HepG2 (cell line): ENCODE measurements around the gene C9orf50. TPM values are rescaled to one million over a fixed set of nuclear protein-coding genes. Genes with fewer than 3 reads are reported as not detected.
A peak's percentile ranks its signal among the peaks of the same experiment; 100 is the strongest.

Experiments
- ADNP ChIP-seq: sonication (generic); formaldehyde crosslinking; IDR thresholded peaks from 2 replicates; pipeline ENCODE4 v1.4.0; 2020; ENCODE audit warnings: missing genetic modification reagents
- AKNA ChIP-seq: sonication (generic); formaldehyde crosslinking; IDR thresholded peaks from 2 replicates; pipeline ENCODE4 v1.4.0; 2020; ENCODE audit warnings: missing genetic modification reagents, borderline replicate concordance
- EHMT2 ChIP-seq: fragments of 200-600 bp; sonication (generic); IDR thresholded peaks from 2 replicates; pipeline ENCODE4 v1.7.0; 2017; ENCODE audit warnings: antibody characterized with exemption, low read depth, low read length, borderline replicate concordance
- FOXK1 ChIP-seq: sonication (generic); formaldehyde crosslinking; IDR thresholded peaks from 2 replicates; pipeline ENCODE4 v1.4.0; 2020; ENCODE audit warnings: low read depth, missing genetic modification reagents, borderline replicate concordance
- GABPB1 ChIP-seq: IDR thresholded peaks from 2 replicates; pipeline ENCODE4 v1.6.1; 2016; ENCODE audit warnings: mild to moderate bottlenecking, missing genetic modification reagents, moderate library complexity, missing compliant biosample characterization
- IKZF5 ChIP-seq: IDR thresholded peaks from 2 replicates; pipeline ENCODE4 v1.6.1; 2018; ENCODE audit warnings: missing genetic modification reagents, mild to moderate bottlenecking, missing compliant biosample characterization
- MAX ChIP-seq: IDR thresholded peaks from 2 replicates; pipeline ENCODE4 v1.6.1; 2012; ENCODE audit warnings: inconsistent platforms
- PRPF4 ChIP-seq: fragments of 200-400 bp; formaldehyde crosslinking; IDR thresholded peaks from 2 replicates; pipeline ENCODE4 v1.6.1; 2016; ENCODE audit warnings: low read length, low read depth; ENCODE audit not compliant: poor library complexity, severe bottlenecking
- SIN3B ChIP-seq: fragments of 150-350 bp; IDR thresholded peaks from 2 replicates; pipeline ENCODE4 v1.6.1; 2014; ENCODE audit warnings: low read length
- SMAD3 ChIP-seq: sonication (generic); formaldehyde crosslinking; IDR thresholded peaks from 2 replicates; pipeline ENCODE4 v1.4.0; 2020; ENCODE audit warnings: missing genetic modification reagents
- STAT5B ChIP-seq: sonication (generic); formaldehyde crosslinking; IDR thresholded peaks from 2 replicates; pipeline ENCODE4 v1.4.0; 2020; ENCODE audit warnings: missing genetic modification reagents
- TEAD2 ChIP-seq: sonication (generic); formaldehyde crosslinking; IDR thresholded peaks from 2 replicates; pipeline ENCODE4 v1.9.0; 2021; ENCODE audit warnings: missing genetic modification reagents
- WIZ ChIP-seq: sonication (generic); formaldehyde crosslinking; IDR thresholded peaks from 2 replicates; pipeline ENCODE4 v1.5.1; 2020; ENCODE audit warnings: mild to moderate bottlenecking, missing genetic modification reagents
- ZBTB46 ChIP-seq: sonication (generic); formaldehyde crosslinking; IDR thresholded peaks from 2 replicates; pipeline ENCODE4 v1.4.0; 2020; ENCODE audit warnings: mild to moderate bottlenecking, missing genetic modification reagents, borderline replicate concordance
- ZNF12 ChIP-seq: sonication (generic); formaldehyde crosslinking; IDR thresholded peaks from 2 replicates; pipeline ENCODE4 v1.5.0; 2020; ENCODE audit warnings: missing genetic modification reagents
- ZNF703 ChIP-seq: sonication (generic); formaldehyde crosslinking; IDR thresholded peaks from 2 replicates; pipeline ENCODE4 v1.5.1; 2020; ENCODE audit warnings: missing genetic modification reagents, mild to moderate bottlenecking, moderate library complexity, borderline replicate concordance
- ZNF75D ChIP-seq: sonication (generic); formaldehyde crosslinking; IDR thresholded peaks from 2 replicates; pipeline ENCODE4 v1.8.1; 2023; ENCODE audit warnings: missing genetic modification reagents, mild to moderate bottlenecking, borderline replicate concordance
- polyA plus RNA-seq, 8 experiments: library from polyadenylated mRNA; depleted of rRNA in 3 of 8; stranded (reverse) in 7 of 8; unstranded in 1 of 8; fragments of >200 nt; fragmentation: Illumina TruSeq in 4 of 8; extraction: Trizol in 4 of 8; gene quantifications; 2 replicates each; pipeline versions ENCODE4 v1.2.1 to v1.2.3, GENCODE V29; 2011 to 2016; ENCODE audit warnings: low read depth in 4 of 8, missing spikeins in 1 of 8, mixed read lengths in 1 of 8; ENCODE audit not compliant: insufficient read depth in 1 of 8
- total RNA-seq, 5 experiments: library from RNA; depleted of rRNA; stranded (reverse); fragments of >200 nt; fragmentation: Illumina TruSeq; extraction: Trizol; gene quantifications; 2 replicates each; pipeline ENCODE4 v1.2.3, GENCODE V29; 2016; ENCODE audit warnings: low read depth in 1 of 5
- TF ChIP-seq, protein P1 (sequence below): sonication (generic); formaldehyde crosslinking; IDR thresholded peaks from 2 replicates; pipeline ENCODE4 v1.4.0; 2020; ENCODE audit warnings: missing genetic modification reagents, borderline replicate concordance

Gene C9orf50
- total and polyA plus RNA-seq, 2 of the 13 experiments (the other 11 are each of a cell fraction or from before 2014, with no cell fraction given), result not detected

GRCh38 chr9:129626079-129626624, 5.3 kb upstream of the C9orf50 start, which contains the start of gene NTMT1 (continued):
- TF ChIP-seq FOXK1 (peak; percentile 49; the same call in 1 of the 2 replicates), SMAD3 (no peak), GABPB1 (CRISPR knock-in tag) (peak; percentile 96), ZNF703 (no peak), EHMT2 (no peak), ZNF75D (CRISPR knock-in tag) (no peak), WIZ (CRISPR knock-in tag) (peak; percentile 16; the same call in 1 of the 2 replicates), IKZF5 (CRISPR knock-in tag) (0 out of 2 replicates have a peak, but pooled peaks have one; percentile 13), MAX (peak; percentile 95), ZNF12 (no peak), ADNP (no peak), TEAD2 (CRISPR knock-in tag) (no peak), AKNA (CRISPR knock-in tag) (0 out of 2 replicates have a peak, but pooled peaks have one; percentile 62), STAT5B (CRISPR knock-in tag) (no peak), ZBTB46 (CRISPR knock-in tag) (no peak), SIN3B (no peak), PRPF4 (no peak)
- TF ChIP-seq, protein P1, sequence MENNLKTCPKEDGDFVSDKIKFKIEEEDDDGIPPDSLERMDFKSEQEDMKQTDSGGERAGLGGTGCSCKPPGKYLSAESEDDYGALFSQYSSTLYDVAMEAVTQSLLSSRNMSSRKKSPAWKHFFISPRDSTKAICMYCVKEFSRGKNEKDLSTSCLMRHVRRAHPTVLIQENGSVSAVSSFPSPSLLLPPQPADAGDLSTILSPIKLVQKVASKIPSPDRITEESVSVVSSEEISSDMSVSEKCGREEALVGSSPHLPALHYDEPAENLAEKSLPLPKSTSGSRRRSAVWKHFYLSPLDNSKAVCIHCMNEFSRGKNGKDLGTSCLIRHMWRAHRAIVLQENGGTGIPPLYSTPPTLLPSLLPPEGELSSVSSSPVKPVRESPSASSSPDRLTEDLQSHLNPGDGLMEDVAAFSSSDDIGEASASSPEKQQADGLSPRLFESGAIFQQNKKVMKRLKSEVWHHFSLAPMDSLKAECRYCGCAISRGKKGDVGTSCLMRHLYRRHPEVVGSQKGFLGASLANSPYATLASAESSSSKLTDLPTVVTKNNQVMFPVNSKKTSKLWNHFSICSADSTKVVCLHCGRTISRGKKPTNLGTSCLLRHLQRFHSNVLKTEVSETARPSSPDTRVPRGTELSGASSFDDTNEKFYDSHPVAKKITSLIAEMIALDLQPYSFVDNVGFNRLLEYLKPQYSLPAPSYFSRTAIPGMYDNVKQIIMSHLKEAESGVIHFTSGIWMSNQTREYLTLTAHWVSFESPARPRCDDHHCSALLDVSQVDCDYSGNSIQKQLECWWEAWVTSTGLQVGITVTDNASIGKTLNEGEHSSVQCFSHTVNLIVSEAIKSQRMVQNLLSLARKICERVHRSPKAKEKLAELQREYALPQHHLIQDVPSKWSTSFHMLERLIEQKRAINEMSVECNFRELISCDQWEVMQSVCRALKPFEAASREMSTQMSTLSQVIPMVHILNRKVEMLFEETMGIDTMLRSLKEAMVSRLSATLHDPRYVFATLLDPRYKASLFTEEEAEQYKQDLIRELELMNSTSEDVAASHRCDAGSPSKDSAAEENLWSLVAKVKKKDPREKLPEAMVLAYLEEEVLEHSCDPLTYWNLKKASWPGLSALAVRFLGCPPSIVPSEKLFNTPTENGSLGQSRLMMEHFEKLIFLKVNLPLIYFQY, result no peak; the same call in 1 of the 2 replicates
